C4-2B (cell line): ENCODE data around the gene EXOC6B.

Source experiments
- CTCF ChIP-seq: fragments of 450-650 bp; conservative IDR thresholded peaks from 2 replicates; pipeline ENCODE4 v1.5.1; 2017; ENCODE audit warnings: mild to moderate bottlenecking
- ZFX ChIP-seq: fragments of 450-650 bp; IDR thresholded peaks from 2 replicates; pipeline ENCODE4 v1.6.1; 2017

- TF ChIP-seq CTCF (no peak), ZFX (no peak)
Observed at GRCh38 chr2:72841462-72842125, 15.8 kb upstream of the EXOC6B start.
